ENCODE measurements around the gene CACHD1.
"Not testable (repeated sequence)": the region's sequence is repeated elsewhere in the genome, so short reads cannot be mapped to it uniquely, and the experiment has no call there.

Gene CACHD1

GRCh38 chr1:64691626-64692025 lies 221.7 kb downstream of the CACHD1 start:
- no peak for DNase-seq (ENCODE audit: low read depth in 1 of 2, low spot score in 1 of 2)

- no peak for DNase-seq (ENCODE audit: low read depth in 1 of 2, low spot score in 1 of 2)
These were observed 223.0 kb downstream of the CACHD1 start for GRCh38 chr1:64692911-64693310.

- DNase-seq (ENCODE audit: low read depth in 1 of 2, low spot score in 1 of 2): no peak
These were observed 223.5 kb downstream of the CACHD1 start for GRCh38 chr1:64693406-64693805.

GRCh38 chr1:64696879-64697278 lies 226.9 kb downstream of the CACHD1 start:
- DNase-seq (ENCODE audit: low read depth in 1 of 2, low spot score in 1 of 2): no peak

- no peak for DNase-seq (ENCODE audit: low read depth in 1 of 2, low spot score in 1 of 2)
These were observed 229.4 kb downstream of the CACHD1 start for GRCh38 chr1:64699327-64699726.

- no peak for DNase-seq (ENCODE audit: low read depth in 1 of 2, low spot score in 1 of 2)
These were observed 231.1 kb downstream of the CACHD1 start for GRCh38 chr1:64701071-64701470.

GRCh38 chr1:64701886-64702285 lies 232.0 kb downstream of the CACHD1 start:
- no peak for DNase-seq (ENCODE audit: low read depth in 1 of 2, low spot score in 1 of 2)

- not testable (repeated sequence) for DNase-seq (ENCODE audit: low read depth in 1 of 2, low spot score in 1 of 2)
These were observed 232.7 kb downstream of the CACHD1 start for GRCh38 chr1:64702670-64703069.

GRCh38 chr1:64703600-64703999 lies 233.7 kb downstream of the CACHD1 start:
- no peak for DNase-seq (ENCODE audit: low read depth in 1 of 2, low spot score in 1 of 2)

- DNase-seq (ENCODE audit: low read depth in 1 of 2, low spot score in 1 of 2): no peak
These were observed 235.7 kb downstream of the CACHD1 start for GRCh38 chr1:64705591-64705990.

- DNase-seq (ENCODE audit: low read depth in 1 of 2, low spot score in 1 of 2): no peak
These were observed 241.3 kb downstream of the CACHD1 start for GRCh38 chr1:64711266-64711665.

- DNase-seq (ENCODE audit: low read depth in 1 of 2, low spot score in 1 of 2): no peak
These were observed 242.1 kb downstream of the CACHD1 start for GRCh38 chr1:64712049-64712448.

GRCh38 chr1:64715186-64715585 lies 245.3 kb downstream of the CACHD1 start:
- no peak for DNase-seq (ENCODE audit: low read depth in 1 of 2, low spot score in 1 of 2)

GRCh38 chr1:64721135-64721534 lies 251.2 kb downstream of the CACHD1 start:
- DNase-seq (ENCODE audit: low read depth in 1 of 2, low spot score in 1 of 2): no peak

- no peak for DNase-seq (ENCODE audit: low read depth in 1 of 2, low spot score in 1 of 2)
These were observed 251.7 kb downstream of the CACHD1 start for GRCh38 chr1:64721576-64722145.

- DNase-seq (ENCODE audit: low read depth in 1 of 2, low spot score in 1 of 2): no peak
These were observed 257.9 kb downstream of the CACHD1 start for GRCh38 chr1:64727861-64728260.

GRCh38 chr1:64733581-64734286 lies 263.8 kb downstream of the CACHD1 start:
- DNase-seq (ENCODE audit: low read depth in 1 of 2, low spot score in 1 of 2): no peak

- DNase-seq (ENCODE audit: low read depth in 1 of 2, low spot score in 1 of 2): no peak
These were observed 264.3 kb downstream of the CACHD1 start for GRCh38 chr1:64734287-64734652.

- not testable (repeated sequence) for DNase-seq (ENCODE audit: low read depth in 1 of 2, low spot score in 1 of 2)
These were observed 270.8 kb downstream of the CACHD1 start for GRCh38 chr1:64740687-64741086.
